HG03196 (cell line): ENCODE data around the gene TEPSIN.

ENCODE experiments used
- ATAC-seq: cut with Tn5 transposase; IDR thresholded peaks from one replicate; pipeline ENCODE4 v1.9.1; 2021; ENCODE audit not compliant: unreplicated experiment

Gene TEPSIN

DNA sequence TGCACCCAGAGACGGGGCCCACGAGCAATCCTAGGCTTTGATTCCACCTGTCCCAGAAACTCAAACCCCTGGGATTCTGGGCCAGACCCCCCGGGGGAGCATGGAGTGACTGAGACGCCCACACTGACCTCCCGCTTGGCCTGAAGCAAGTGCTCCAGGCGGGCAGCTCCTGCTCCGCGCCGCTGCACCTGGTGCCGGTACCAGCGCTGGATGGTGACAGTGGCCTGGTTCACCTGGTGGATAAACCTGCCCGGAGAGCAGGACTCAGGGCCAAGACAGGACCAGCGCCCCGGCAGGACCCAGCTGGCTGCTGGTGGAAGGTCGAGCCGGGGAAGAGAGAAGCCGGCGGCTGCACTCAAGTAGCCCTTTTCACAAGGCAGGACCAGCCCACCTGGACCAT, 38.7 kb downstream of the TEPSIN start:
- ATAC-seq: no peak

DNA sequence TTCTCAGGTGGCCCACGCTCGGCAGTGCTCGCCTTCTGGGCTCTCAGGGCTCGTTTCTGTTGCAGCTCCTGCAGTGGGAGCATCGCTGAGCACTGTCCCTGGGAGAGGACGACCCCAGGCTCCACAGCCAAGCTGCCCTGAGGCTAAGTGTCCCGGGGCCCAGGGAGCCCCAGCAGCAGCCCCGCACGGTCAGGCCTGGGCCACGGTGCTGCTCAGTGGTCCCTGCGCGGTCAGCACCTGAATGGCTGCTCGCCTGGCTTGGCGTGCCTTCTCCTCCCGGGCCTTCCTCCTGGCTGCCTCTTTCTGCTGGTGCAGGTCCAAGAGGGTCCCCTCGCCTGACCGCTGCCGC, 39.4 kb downstream of the TEPSIN start:
- ATAC-seq: no peak

DNA sequence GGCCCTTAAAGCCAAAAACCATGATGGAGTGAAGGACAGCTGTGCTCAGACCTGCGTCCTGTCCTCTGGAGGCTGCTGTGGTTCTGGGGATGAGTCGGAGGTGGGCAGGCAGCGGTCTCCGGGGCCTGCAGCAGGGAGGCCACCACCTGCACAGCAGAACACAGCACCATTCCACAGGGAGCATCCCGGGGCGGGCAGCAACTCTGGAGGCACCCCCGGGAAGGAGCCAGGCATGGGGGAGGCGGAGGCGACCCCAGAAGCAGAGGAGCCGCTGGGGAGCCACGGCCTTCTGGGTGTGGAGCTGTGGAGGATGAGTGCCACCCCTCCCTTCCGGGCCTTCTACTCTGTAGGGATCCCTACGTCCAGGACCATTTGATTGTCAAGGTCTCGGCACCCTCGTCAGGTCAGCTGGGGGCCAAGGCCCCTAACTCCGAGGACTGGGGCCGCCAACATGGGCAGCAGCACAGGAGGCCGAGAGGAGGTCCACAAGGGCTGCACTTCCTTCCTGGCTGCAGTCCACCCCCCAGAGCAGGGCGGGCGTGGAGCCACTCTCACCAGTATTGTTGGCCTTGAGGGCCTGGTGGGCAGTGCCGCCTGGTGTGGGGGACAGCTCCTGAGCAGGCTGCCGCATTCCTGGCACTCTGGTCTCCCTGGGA, 39.9 kb downstream of the TEPSIN start:
- no peak for ATAC-seq

DNA sequence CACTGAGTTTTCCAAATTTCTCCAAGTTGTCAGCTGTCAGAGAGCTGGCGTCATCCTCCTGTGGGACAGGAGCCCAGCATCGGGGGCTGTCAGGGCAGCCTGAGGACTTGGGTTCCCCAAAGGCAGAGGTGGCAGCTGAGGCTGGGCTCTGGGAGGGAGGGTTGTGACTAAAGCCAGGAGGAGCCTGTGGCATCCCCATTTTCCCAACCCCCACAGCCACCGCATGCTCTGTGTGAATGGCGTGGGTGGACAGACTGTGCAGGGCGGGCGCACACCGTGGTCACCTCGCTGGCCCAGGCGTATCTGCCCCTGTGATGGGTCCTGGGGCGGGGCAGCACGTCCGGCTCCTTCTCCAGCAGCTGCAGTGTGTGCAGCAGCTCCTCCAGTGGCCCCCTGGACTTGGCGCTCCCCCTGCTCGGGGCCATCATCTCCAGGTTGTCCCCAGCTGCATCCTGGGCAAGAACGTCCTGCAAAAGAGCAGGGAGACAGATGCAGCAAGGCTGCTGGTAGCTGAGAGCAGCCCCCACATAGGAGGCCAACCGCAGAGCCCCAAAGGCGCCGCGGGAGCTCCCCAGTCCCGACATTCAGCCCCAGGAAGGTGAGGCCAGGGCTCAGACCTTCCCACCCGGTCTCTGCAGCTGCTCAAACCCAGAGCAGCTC, 40.9 kb downstream of the TEPSIN start:
- ATAC-seq: no peak

DNA sequence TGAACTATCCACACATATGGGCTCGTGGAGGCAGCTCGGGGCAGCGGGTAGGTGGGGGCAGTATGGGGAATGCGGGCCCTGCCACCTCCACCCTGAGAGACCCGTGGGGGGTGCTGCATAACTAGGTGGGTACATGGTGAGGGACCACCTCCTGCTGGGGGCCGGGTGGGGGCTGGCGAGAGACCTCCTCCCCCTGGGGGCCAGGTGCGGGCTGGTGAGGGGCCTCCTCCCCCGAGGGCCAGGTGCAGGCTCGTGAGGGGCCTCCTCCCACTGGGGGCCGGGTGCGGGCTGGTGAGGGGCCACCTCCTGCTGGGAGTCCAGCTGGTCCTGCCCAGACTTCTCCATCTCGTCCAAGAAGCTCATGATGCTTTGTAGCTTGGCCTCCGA, 41.5 kb downstream of the TEPSIN start:
- ATAC-seq: no peak

DNA sequence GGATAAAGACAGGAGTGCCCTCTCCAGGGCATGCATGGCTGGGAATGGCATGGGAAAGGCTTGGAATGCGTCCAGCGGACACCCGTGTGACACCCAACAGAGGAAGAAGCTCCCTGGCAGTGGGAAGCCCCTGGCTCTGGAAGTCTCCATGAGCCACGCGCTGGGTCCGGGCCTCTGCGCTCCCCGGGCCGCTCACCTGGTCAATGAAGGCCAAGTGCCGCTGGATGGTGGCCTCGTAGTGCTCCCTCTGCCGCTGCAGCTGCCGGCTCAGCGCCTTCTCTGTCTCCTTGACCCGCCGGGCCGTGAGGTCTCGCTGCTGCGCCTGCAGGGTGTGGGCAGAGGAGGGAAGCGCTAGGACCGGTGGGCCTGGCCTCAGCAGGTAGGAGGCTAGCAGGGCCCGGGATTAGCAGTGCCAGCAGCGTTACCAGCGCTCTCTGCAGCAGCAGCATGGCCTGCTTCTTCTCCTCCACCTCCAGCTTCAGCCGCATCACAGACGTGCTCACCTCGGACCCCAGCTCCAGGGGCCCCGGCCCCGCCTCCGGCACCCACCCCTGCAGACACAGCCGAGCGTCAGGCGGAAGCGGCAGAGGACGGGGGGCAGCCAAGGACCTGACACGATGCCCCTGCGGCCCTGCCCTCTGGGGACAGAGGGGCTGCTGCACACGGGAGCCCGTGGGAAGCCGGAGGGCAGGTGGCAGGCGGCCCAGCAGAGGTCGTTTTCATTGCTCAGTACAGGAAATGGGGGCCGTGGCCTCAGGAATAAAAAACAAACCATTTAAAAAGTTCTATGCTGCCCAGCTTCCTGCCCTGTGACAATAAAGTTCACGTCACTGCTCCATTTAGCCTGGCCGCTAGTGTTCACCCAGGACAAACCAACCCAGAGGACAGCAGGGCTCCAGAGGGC, 42.1 kb downstream of the TEPSIN start:
- ATAC-seq: no peak

DNA sequence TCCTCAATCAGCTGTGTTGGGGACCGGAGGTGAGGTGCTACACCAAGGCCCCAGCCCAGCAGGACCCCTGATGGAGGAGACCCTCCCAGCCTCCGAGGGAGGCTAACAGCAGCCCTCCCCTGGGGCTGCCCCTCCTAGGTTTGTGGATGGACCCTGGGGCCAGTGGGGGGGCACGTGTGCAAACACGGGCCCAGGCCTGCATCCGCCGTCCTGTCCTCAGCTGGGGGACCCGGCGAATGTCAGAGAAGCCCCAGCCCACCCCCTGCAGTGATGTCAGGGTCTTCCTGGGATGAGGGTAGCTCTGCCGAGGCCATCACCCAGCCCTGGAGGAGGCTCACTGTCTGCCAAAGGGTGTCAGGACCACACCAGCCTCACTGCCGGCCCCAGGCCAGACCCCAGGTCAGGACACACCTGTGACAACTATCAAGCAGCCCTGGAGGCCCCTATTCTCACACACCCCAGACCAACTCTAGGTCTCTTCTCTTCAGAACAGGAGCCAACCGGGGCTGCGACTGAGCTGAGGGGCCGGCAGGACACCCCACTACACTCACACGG, 42.8 kb downstream of the TEPSIN start:
- ATAC-seq: no peak

DNA sequence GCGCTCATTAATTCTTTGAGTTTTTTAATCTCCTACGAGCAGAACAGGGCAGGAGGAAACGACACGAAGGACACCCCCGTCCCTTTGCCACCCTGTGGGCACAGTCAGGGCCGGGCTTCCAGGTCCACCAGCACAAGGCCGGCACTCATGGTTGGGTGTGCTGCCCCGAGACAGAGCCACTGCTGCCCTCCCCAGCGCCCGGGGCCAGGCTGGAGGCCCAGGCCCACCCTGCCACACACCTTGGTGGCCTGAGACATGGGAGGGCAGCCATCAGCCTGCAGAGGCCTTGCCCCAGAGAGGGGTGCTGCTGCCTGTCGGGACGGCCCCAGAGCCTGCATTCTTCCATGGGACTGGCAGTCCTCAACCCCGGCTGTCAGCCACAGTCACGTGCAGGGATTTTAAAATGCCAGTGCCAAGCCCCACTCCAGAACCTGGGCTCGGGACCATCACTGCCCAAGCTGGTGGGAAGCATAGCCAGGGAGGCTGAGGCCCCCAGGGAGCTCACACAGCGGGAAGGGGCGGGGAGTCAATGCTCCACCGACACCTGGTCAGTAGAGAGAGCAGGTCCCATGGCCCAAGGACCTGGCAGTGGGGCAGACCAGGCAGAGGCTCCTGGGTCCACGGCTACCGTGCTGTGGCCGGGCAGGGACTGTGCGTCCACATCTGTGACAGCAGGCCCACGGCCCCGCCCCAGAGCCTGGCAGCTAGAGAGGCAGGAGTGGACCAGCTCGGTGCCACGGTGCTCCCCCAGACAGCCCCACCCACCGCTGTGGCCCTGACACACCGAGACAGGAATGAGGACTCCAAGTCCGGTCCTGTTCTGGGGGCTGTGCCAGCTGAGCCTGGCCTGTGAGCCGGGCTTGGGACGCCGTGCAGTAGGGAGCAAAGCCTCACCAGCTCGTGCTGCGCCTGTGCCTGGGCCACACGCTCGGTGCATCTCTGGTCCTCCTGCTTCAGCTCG, 43.6 kb downstream of the TEPSIN start:
- no peak for ATAC-seq

DNA sequence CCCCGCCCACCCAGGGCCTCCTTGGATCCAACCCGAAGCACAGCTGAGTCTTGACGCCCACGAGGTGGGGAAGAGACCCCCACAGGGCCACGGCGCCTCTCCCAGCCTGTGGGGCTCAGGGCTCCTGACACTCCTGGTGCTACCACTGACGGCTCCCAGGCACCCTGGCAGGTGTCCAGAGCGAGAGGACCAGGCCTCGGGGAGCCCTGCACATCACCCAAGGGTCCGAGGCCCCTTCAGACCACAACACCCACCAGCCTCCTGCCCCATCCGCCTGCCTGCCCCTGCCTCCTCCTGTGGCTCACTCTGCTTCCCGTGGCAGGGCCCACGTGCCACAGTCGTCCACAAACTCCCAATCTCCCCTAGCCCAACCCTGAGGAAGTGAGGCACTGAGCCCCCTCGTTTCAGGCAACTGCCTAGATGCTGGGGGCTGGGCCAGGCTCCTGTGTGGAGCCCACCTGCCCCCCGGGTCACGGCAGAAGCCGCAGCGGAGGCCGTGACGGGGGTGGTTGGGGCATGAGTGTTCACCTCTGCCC, 44.6 kb downstream of the TEPSIN start:
- no peak for ATAC-seq

DNA sequence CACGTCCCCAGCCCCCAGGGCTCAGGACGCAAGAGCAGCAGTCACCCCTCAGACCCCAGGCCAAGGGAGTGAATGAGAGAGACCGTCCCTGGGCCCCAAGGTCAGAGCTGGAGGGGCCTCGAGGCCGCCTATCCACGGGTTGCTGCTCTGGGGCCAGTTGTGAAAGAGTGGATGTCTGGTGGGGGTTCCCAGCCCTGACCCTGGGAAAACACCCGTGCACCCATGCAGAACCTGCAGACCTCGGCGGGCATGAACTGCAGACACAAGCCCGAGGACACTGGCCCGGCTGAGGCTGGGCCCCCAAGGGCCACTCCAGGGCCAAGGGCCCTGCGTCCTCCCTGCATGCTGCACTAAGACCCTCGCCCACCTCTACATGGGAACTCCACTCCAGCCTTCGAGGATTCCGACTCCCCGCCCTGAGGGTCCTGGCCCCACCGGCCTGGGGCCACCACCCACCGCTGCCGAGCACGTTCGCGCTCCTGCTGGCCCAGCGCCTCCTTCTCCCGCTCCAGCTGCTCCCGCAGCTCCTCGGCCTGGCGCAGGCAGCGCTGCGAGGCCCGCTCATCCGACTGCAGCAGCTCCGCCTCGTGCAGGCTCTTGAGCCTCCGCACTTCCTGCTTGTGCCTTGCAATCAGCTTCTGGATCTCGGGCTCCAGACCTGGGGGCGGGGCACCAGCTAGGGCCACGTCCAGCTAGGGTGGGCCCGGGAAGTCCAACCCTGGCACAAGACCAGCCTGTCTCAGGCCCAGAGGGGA, 45.2 kb downstream of the TEPSIN start:
- ATAC-seq: no peak

DNA sequence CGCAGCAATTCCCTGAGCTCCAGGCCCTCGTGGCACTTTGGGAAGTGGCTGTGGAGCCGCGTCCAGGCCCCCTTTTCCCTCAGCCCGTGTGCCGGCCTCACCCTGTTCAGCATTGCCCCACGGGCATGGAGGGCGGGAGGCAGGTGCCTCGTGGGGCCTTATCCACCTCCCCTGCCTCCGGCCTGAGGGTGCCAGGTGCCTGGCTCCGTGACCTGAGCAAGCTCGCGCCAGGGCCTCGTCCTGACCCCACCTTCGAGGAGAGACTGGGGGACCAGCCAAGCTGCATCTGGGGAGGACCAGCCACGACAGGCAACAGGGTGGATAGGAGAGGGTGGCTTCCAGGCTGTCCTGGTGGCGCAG, 45.8 kb downstream of the TEPSIN start:
- ATAC-seq: no peak

DNA sequence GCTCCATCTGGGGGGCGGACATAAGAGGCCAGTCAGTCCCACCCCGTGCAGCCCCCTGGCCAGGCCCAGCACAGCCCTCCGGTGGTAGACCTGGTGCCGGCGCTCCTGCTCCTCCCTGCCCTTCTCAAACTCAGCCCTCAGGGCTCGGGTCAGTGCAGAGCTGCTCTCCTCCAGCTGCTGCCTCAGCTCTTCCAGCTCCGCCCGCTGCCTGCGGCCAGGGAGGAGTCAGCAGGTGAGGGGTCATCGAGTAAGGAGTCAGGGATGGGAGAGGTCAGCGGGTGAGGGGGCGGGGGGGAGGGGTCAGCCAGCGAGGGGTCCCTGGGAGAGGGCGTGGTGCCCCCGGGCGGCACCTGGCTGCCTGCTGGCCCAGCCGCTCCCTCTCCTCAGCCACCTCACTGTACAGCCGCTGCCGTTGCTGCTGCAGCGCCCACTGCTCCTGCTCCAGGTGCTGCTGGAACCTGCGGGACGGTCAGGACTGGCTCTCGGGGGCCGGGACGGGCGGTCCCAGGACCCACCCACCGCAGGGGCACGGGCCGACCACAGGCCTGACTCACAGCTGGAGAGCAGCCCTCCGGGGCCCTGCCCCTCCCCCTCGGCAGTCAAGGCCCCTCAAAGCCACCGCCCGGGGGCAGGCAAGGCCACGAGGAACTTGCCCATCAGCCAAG, 46.3 kb downstream of the TEPSIN start:
- ATAC-seq: no peak

DNA sequence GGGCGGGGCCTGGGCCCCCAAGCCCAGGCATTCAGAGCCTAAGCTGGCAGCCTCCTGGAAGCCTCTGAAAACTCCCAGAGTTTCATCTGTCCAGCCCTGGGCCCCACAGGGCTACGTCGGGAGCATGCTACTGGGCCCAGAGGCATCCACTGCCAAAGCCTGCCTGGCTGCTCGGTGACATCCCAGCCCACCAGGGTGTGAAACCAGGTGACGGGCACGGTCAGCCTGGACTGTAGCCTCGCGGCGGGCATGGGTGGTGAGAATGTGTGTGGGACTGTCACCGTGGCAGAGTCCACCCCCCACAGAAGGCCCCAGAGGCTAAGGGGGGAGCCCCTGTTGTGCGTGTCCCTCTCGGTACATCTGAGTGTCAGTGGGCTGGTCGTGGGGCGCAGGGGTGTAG, 47.2 kb downstream of the TEPSIN start:
- ATAC-seq: no peak

DNA sequence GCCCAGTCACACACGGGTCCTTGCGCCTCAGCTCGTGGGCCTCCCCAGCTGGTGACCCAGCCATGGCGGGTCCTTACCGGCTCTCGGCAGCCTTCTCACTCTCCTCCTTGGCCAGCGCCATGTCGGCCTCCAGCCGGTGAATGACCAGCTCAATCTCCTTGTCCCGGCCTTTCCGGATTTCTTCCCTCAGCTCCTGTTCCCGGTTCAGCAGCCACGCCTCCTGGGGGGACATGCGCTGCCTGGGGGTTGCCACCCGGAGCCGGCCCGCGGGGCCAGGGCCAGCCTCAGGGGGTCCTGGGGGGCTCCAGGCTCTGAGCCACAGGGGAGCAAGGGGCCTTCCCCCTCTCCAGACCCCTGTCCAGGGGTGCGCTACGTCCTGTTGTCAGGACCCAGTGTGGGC, 47.7 kb downstream of the TEPSIN start:
- no peak for ATAC-seq

DNA sequence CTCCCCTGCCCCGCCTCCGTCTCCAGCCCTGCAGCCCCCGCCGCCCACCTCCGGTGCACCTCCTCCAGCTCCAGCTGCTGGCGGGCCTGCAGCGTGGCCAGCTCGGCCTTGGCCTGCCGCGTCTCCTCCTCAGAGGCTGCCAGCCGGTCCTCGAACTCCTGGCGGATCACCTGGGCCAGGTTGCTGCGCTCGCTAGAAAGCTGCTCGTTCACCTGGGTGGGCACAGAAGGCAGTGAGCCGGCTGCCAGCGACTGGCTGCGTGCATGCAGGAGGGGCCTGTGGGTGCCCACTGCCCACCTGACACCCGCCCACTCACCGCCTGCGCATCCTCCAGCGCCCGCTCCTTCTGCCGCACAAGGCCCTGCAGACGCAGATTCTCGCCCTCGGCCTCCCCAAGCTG, 48.3 kb downstream of the TEPSIN start:
- ATAC-seq: no peak

DNA sequence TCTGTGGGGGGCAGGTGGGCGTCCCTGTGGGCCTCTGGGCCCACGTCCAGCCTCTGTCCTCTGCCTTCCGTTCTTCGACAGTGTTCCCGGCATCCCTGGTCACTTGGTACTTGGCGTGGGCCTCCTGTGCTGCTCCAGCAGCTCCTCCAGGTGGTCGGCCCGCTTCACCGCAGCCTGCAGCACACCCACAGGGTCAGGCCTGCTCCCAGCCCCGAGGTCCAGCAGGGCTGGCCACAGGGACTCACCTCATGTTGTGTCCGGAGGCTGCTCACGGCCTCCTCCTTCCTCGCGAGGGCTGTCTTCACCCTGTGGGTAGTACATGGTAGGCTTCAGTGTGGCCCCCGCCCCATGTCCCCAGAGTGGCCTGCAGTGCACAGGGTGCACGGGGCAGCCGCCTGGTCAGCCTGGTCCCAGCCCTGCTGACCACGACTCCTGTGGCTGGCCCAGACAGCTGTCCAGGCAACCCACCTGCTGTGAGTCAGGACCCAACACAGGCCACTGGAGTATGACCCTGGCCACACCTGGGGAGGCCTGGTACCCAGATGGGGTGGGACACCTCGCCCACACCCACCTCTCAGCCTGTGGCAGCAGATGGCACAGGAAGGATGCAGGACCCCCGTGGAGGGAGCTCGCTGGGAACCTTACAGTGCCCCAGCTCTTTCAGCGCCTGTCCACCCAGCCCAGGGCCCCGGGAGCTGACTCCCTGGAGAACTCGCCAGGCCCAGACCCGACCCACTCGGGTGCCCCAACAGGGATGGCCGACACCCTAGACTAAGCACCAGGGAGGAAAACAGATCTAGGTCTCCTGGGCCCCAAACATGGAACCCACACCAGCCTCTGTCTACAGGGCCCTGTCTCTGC, 49.0 kb downstream of the TEPSIN start:
- ATAC-seq: no peak

DNA sequence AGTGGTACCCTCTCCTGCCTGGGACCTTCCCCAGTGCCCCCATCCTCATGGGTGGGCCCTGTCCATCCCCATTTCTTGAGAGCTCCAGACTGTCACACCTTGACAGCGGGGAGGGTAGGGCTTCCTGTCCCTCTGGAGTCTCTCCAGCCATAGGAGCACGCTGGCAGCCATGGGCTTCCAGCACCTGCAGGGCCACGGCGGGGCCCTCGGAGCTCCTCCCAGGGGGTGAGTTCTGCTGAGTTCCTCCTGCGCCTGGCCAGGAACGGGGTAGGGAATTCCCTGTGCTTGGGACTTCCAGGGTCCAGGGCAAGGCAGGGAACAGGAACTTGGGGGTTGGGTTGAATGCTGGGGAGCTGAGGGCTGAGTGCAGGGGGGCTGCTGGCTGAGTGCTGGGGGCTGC, 49.8 kb downstream of the TEPSIN start:
- ATAC-seq: no peak

DNA sequence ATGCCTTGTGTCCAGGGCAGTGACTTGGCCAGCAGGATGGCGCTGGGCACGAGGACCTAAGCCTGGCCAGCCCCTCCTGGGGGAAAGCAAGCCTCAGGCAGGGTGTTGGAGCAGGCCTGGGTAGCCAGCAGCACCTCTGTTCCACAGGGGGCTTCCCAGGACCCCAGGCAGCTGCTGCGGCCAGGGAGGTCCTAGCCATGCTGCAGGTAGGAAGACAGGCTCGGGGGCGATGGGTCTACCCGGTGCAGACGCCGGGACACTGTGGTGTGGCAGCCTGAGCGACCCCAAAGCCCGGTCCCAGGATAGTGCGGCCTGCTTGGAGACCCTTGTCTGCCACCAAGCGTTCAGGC, 50.4 kb downstream of the TEPSIN start:
- ATAC-seq: no peak
